Vagina (tissue), 2 donors: ENCODE results near the gene SLC25A34.

Source experiments
- POLR2A ChIP-seq, 2 donors: fragments of 450-650 bp; IDR thresholded peaks; one replicate each; pipeline ENCODE4 v1.6.1; 2017; ENCODE audit warnings: antibody characterized with exemption in 2 of 2, mild to moderate bottlenecking in 2 of 2, moderate library complexity in 2 of 2
- POLR2AphosphoS5 ChIP-seq, 2 donors: sonication (generic); formaldehyde crosslinking; IDR thresholded peaks; one replicate each; pipeline ENCODE4 v1.9.0; 2017; ENCODE audit warnings: antibody characterized with exemption in 2 of 2, mild to moderate bottlenecking in 2 of 2, low read depth in 1 of 2; ENCODE audit not compliant: insufficient read depth in 1 of 2
- TF ChIP-seq, protein P1 (sequence below), 3 experiments: fragments of 450-650 bp in 2 of 3; fragments of 200-600 bp in 1 of 3; sonication (generic) in 1 of 3; IDR thresholded peaks; one replicate each; pipeline ENCODE4 v1.5.1; 2017 to 2019; ENCODE audit warnings: antibody characterized with exemption in 3 of 3, mild to moderate bottlenecking in 2 of 3, moderate library complexity in 2 of 3

- TF ChIP-seq, protein P1, sequence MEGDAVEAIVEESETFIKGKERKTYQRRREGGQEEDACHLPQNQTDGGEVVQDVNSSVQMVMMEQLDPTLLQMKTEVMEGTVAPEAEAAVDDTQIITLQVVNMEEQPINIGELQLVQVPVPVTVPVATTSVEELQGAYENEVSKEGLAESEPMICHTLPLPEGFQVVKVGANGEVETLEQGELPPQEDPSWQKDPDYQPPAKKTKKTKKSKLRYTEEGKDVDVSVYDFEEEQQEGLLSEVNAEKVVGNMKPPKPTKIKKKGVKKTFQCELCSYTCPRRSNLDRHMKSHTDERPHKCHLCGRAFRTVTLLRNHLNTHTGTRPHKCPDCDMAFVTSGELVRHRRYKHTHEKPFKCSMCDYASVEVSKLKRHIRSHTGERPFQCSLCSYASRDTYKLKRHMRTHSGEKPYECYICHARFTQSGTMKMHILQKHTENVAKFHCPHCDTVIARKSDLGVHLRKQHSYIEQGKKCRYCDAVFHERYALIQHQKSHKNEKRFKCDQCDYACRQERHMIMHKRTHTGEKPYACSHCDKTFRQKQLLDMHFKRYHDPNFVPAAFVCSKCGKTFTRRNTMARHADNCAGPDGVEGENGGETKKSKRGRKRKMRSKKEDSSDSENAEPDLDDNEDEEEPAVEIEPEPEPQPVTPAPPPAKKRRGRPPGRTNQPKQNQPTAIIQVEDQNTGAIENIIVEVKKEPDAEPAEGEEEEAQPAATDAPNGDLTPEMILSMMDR (IDR thresholded peaks at IDR 0.05): no peak
- TF ChIP-seq POLR2A (IDR thresholded peaks at IDR 0.05) (no peak), POLR2AphosphoS5 (IDR thresholded peaks at IDR 0.05; ENCODE audit: insufficient read depth in 1 of 2, low read depth in 1 of 2) (no peak)
Observed at GRCh38 chr1:15786581-15786980, 50.5 kb downstream of the SLC25A34 start.
